NK-92 treated with Interleukin-12 subunit alpha and Interleukin-12 subunit beta, amount 100 ng/mL, for 24 hours (cell line): Measurements from ENCODE around the gene SOD1.
A peak's percentile ranks its signal among the peaks of the same experiment; 100 is the strongest.
"Not testable (repeated sequence)": the region's sequence is repeated elsewhere in the genome, so short reads cannot be mapped to it uniquely, and the experiment has no call there.

ENCODE experiments used
- DNase-seq: peaks from one replicate; lab custom pipeline; 2025; lab: John Stamatoyannopoulos, UW

SOD1 gene

DNA sequence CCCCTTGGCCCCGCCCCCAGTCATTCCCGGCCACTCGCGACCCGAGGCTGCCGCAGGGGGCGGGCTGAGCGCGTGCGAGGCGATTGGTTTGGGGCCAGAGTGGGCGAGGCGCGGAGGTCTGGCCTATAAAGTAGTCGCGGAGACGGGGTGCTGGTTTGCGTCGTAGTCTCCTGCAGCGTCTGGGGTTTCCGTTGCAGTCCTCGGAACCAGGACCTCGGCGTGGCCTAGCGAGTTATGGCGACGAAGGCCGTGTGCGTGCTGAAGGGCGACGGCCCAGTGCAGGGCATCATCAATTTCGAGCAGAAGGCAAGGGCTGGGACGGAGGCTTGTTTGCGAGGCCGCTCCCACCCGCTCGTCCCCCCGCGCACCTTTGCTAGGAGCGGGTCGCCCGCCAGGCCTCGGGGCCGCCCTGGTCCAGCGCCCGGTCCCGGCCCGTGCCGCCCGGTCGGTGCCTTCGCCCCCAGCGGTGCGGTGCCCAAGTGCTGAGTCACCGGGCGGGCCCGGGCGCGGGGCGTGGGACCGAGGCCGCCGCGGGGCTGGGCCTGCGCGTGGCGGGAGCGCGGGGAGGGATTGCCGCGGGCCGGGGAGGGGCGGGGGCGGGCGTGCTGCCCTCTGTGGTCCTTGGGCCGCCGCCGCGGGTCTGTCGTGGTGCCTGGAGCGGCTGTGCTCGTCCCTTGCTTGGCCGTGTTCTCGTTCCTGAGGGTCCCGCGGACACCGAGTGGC is at the start of gene SOD1:
SOD1 (plus strand) TSS at position 158 of the 723 bp plus-strand sequence; CDS start at position 235, 77 bp downstream.
- DNase-seq, result peak; percentile 92

- no peak for DNase-seq
Measured at GRCh38 chr21:31611445-31611844, 48.0 kb upstream of the SOD1 start.

GRCh38 chr21:31612894-31613785 is 46.4 kb upstream of the SOD1 start:
- no peak for DNase-seq

DNA sequence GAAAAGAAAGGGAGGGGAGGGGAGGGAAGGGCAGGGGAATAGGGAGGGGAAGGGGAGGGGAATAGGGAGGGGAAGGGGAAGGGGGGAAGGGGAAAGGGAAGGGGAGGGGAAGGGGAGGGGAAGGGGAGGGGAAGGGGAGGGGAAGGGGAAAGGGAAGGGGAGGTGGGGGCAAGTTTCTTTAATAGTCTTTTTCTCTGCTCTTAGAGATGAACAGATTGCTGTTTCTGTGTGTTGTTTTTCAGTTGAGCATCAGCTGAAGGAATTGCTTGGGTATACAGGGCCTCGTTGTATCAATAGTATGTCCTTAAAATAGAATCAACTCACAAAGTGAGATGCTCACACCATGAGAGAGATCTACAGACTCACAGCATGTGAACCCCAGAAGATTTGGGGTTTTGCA is 44.8 kb upstream of the SOD1 start:
- DNase-seq, result no peak

- no peak for DNase-seq
Measured at GRCh38 chr21:31616216-31616615, 43.3 kb upstream of the SOD1 start.

- DNase-seq, result no peak
Measured at GRCh38 chr21:31618696-31619430, 40.6 kb upstream of the SOD1 start.

DNA sequence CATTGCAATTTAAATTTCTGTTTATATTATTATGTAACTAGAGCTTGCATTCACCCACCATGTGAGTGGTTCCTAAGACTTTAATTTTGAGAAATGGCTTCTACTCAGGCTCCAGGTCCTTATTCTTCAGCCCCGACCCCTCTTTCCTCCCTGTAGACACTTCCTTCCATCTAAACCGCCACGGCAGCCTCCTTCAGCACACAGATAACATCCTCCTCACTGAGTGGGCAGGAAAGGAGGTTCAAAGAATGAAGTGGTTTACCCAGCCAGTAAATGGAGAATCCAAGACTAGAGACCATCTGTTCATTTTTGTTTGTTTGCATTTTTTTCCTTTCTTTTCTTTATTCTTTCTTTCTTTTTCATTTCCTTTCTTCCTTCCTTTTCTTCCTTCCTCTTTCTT is 37.1 kb upstream of the SOD1 start:
- DNase-seq, result no peak

DNA sequence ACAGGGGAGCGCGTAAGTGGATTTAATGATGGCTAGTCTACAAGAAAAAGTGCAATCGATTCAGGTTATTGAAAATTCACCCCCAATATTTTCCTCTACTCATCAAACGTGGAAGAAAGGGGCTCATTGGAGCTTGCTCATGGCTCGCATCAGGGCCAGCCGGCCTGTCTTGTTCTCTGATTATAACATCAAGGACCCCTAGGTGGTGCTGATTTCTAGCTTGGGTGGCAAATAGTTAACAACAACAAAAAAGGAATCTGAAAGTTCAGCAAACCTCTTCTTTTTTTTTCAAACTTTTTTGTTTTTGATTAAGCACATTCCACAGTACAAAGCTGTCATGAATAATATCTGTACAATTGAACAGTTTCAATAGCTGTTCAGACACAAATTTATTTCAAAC is 35.8 kb upstream of the SOD1 start:
- no peak for DNase-seq

- DNase-seq, result no peak
Measured at GRCh38 chr21:31624181-31624580, 35.3 kb upstream of the SOD1 start.

GRCh38 chr21:31624961-31625491 is 34.5 kb upstream of the SOD1 start:
- no peak for DNase-seq

DNA sequence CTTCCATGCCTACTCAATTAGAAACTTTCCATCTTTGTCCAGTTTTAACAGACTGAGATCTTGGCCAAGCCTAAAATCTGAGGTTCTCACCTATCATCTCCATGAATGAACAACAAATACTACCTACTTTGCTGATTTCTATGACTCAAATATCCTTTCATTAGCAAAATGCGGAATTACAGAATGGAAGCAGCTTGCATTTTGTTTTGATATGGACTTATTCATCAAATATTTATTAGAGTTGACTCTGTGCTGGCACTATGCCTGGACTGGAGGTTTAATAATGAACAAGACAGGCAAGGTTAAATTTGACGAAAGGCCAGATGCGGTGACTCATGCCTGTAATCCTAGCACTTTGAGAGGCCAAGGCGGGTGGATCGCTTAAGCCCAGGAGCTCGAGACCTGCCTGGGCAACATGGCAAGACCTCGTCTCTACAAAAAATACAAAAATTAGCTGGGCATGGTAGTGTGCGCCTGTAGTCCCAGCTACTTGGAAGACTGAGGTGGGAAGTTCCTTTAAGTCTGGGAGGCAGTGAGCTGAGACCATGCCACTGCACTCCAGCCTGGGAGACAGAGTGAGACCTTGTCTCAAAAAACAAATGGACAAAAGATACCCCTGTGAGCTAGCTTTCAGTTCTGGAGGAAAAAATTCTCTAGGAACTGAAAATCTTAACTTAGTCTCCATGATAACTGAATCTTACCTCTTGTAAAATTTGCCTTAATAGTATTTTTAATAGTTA is 29.4 kb upstream of the SOD1 start:
- DNase-seq, result no peak

- DNase-seq, result not testable (repeated sequence)
Measured at GRCh38 chr21:31631881-31632280, 27.6 kb upstream of the SOD1 start.

- DNase-seq, result no peak
Measured at GRCh38 chr21:31634993-31635392, 24.5 kb upstream of the SOD1 start.

GRCh38 chr21:31636874-31637273 is 22.6 kb upstream of the SOD1 start:
- DNase-seq, result no peak

- DNase-seq, result no peak
Measured at GRCh38 chr21:31641416-31641922, 18.0 kb upstream of the SOD1 start.

DNA sequence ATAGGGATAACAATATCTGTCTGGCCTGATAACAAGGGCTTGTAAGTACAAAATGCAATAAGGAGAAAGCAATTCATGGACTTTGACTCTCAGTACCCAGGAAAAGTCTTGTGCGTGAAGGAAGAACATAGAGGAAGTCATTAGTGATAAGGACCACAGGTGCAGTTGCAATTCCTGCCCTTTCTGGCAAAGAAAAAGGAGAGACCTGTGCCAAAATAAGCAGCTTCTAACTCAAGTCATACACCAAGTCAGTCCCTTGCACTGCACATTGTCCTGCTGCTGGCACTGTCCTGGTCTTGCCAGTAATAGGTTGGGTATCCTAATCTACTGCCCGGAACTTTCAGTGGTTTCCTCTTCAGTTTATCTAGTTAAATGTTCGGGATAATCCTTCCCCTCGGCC is 14.8 kb upstream of the SOD1 start:
- DNase-seq, result no peak

- DNase-seq, result no peak
Measured at GRCh38 chr21:31647650-31648049, 11.8 kb upstream of the SOD1 start.

- DNase-seq, result no peak
Measured at GRCh38 chr21:31650930-31651329, 8.6 kb upstream of the SOD1 start.

DNA sequence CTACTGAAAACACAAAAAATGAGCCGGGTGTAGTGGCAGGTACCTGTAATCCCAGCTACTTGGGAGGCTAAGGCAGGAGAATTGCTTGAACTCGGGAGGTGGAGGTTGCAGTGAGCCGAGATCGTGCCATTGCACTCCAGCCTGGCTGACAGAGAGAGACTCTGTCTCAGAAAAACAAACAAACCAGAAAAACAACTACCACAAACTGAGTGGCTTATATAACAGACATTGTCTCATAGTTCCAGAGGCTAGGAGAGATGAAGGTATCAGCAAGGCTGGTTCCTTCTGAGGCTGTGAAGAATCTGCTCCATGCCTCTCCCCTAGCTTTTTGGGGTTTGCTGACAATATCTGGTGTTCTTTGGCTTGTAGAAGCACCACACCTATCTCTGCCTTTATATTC is 8.0 kb upstream of the SOD1 start:
- DNase-seq, result not testable (repeated sequence)

- no peak for DNase-seq
Measured at GRCh38 chr21:31654340-31654739, 5.2 kb upstream of the SOD1 start.

DNA sequence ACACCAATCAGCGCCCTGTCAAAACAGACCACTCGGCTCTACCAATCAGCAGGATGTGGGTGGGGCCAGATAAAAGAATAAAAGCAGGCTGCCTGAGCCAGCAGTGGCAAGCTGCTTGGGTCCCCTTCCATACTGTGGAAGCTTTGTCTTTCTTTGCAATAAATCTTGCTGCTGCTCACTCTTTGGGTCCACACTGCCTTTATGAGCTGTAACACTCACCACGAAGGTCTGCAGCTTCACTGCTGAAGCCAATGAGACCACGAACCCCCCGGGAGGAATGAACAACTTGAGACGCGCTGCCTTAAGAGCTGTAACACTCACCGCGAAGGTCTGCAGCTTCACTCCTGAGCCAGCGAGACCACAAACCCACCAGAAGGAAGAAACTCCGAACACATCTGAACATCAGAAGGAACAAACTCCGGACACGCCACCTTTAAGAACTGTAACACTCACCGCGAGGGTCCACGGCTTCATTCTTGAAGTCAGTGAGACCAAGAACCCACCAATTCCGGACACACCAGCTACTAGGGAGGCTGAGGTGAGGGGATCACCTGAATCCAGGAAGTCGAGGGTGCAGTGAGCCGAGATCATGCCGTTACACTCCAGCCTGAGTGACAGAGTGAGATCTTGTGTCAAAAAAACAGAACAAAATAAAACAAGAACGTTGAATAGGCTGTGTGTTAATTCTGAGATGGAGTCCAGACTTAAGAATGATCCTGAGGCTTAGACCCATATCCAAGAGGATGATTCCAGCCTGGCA is 4.5 kb upstream of the SOD1 start:
- not testable (repeated sequence) for DNase-seq
